NT2/D1 (cell line): ENCODE results near the gene SNAPC4.
A peak's percentile ranks its signal among the peaks of the same experiment; 100 is the strongest.
"Not testable (repeated sequence)": the region's sequence is repeated elsewhere in the genome, so short reads cannot be mapped to it uniquely, and the experiment has no call there.

Experiments used
- DNase-seq: peaks from one replicate; pipeline ENCODE4 v3.0.0-alpha.2; 2011; ENCODE audit warnings: low read depth, low spot score
- H3K27me3 ChIP-seq: 2 replicates; pipeline ENCODE4 v1.6.0; 2011; ENCODE audit warnings: mild to moderate bottlenecking; ENCODE audit not compliant: insufficient read length, insufficient read depth
- H3K36me3 ChIP-seq: 2 replicates; pipeline ENCODE4 v1.6.1; 2011; ENCODE audit warnings: mild to moderate bottlenecking, low read length, mixed read lengths; ENCODE audit not compliant: insufficient read depth, insufficient read length
- H3K4me1 ChIP-seq: 2 replicates; pipeline ENCODE4 v1.5.1; 2011; ENCODE audit not compliant: insufficient read depth, insufficient read length
- H3K4me3 ChIP-seq: 2 replicates; pipeline ENCODE4 v1.5.1; 2011; ENCODE audit warnings: low read depth; ENCODE audit not compliant: insufficient read length
- H3K9ac ChIP-seq: 2 replicates; pipeline ENCODE4 v1.6.0; 2011; ENCODE audit warnings: low read depth; ENCODE audit not compliant: insufficient read length
- H3K9me3 ChIP-seq: 2 replicates; pipeline ENCODE4 v1.5.1; 2011; ENCODE audit warnings: mild to moderate bottlenecking, low read length; ENCODE audit not compliant: insufficient read depth
- SUZ12 ChIP-seq: IDR thresholded peaks from 2 replicates; pipeline ENCODE4 v1.6.1; 2011; ENCODE audit not compliant: insufficient read length, insufficient read depth; ENCODE audit errors: extremely low read depth
- YY1 ChIP-seq: IDR thresholded peaks from 2 replicates; pipeline ENCODE4 v1.6.1; 2011; ENCODE audit not compliant: insufficient read length, insufficient read depth
- ZNF274 ChIP-seq: IDR thresholded peaks from 2 replicates; pipeline ENCODE4 v1.6.1; 2011; ENCODE audit warnings: mild to moderate bottlenecking, low read depth, low read length

The SNAPC4 gene

DNA sequence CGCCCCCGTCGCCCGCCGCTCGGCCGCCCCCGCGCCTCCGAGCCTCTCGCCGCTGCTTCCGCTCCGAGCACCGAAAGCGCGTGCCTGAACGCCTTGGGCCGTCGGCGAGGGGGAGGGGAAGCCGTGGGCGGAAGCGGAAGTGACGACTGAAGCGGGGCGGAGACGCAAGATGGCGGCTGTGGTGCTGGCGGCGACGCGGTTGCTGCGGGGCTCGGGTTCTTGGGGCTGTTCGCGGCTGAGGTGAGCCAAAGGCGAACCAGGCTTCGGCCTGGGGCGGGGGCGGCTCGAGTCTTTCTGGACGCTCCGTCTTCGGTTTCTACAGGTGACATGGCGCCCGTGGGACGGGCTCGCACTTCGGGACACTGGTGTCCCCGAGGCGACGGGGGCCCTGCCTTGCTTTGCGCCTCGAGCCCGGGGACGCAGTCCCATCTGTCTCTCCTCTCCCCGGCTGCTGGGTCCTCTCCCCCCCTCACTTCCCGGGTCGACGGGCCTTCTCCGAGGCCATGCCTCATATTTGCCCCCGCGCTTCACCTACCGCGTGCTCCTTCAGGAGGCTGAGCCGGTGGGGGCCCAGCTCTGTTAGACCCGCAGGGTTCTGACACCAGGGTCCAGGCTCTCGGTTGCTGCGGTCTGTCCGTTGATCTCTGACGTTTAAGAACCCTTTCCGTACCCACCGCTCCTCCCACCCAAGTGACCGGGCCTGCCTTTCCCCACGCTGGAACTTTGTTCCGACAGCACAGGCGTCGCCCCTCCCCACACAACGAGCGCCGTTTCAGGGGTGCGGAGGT, 10.7 kb upstream of the SNAPC4 start, which contains the start of the genes ENTR1 and PMPCA:
ENTR1 (minus strand) TSS at position 115 of the 788 bp plus-strand sequence. CDS start 217 bp downstream, outside the sequence.
PMPCA (plus strand) TSS at position 159 of the 788 bp plus-strand sequence; CDS start at position 170, 11 bp downstream.
- Histone ChIP-seq H3K4me3 (peak within 1 kb of the TSS; percentile 99), H3K27me3 (no peaks in the 10 kb centered on the region), H3K9me3 (no peaks in the 10 kb centered on the region), H3K4me1 (peaks cover 15% of the 10 kb centered on the region), H3K36me3 (peaks cover 79% of the 10 kb centered on the region), H3K9ac (peak within 1 kb of the TSS; percentile 99)
- TF ChIP-seq SUZ12 (no peak), YY1 (peak; percentile 91), ZNF274 (no peak)
- peak; percentile 85 for DNase-seq

DNA sequence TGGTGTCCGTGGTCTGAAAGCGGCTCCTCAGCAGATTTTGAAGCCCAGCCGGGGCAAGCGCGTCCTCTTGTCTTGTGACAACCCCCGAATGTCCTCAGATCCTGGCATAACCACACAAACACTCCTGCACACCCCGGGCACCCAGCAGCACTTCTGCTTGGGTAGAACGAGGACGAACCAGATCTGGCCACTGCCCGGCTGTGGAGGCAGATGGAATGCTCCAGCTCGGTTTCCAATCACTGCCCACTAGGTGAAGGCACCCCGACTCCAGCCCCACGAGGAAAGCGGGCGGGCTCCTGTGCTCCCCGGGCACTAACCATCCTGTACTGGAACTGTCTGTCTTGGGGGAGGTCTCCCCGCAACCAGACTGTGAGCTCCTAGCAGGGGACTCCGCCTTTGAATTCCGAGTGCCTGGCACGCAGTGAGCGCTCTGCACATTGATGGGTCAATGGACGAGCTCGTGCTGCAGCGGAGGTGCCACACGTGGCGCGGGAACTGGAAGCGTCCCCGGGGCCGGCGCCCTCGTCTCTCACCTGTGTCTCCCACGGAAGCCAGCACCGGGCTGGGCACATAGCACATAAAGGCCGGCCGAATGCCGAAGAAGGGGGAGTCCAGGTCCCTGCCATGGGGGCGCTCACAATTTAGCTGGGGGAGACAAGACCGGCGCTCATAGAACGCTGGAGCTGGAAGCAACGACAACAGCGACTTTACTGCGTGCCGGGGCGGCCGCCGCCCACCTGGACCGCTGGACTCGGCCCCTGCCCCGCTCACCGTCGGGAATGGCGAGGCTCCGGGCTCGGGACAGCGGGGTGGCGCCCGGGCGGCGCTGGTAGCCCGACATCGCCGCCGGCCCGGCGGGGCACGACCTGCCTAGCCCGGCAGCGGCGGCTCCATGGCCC, 9.8 kb upstream of the SNAPC4 start:
- Histone ChIP-seq H3K9ac (peak overlapping the region; percentile 98), H3K4me3 (peak overlapping the region; percentile 99), H3K9me3 (no peaks in the 10 kb centered on the region), H3K4me1 (peaks cover 15% of the 10 kb centered on the region), H3K27me3 (no peaks in the 10 kb centered on the region), H3K36me3 (peaks cover 81% of the 10 kb centered on the region)
- no peak for TF ChIP-seq ZNF274
- TF ChIP-seq YY1 = no peak
- no peak for TF ChIP-seq SUZ12
- DNase-seq = no peak

DNA sequence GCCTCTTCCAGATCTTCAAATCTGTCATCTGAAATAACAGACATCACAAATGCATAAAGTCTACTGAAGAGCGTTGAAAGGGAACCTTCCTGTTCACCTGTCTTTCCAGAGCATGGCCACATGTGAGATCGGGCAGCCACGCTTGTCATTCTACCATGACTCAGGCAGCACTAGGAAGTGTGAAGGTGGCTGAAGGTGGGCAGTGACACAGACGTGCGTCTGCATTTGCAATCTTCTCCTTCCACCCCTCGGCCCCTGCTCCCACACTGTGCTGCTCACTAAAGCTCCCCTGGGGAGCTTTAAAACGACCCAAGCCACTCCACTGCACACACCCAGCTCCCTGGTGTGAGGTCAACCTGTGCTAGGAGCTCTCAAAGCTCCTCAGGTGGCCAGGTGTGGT, 7.9 kb upstream of the SNAPC4 start:
- peaks cover 15% of the 10 kb centered on the region for H3K4me1 ChIP-seq
- no peak overlapping the region for H3K4me3 ChIP-seq
- DNase-seq = no peak
- H3K9me3 ChIP-seq = no peaks in the 10 kb centered on the region
- TF ChIP-seq ZNF274 = no peak
- no peak for TF ChIP-seq SUZ12
- TF ChIP-seq YY1 = no peak
- H3K9ac ChIP-seq = no peak overlapping the region
- H3K27me3 ChIP-seq = no peaks in the 10 kb centered on the region
- H3K36me3 ChIP-seq = peaks cover 78% of the 10 kb centered on the region

DNA sequence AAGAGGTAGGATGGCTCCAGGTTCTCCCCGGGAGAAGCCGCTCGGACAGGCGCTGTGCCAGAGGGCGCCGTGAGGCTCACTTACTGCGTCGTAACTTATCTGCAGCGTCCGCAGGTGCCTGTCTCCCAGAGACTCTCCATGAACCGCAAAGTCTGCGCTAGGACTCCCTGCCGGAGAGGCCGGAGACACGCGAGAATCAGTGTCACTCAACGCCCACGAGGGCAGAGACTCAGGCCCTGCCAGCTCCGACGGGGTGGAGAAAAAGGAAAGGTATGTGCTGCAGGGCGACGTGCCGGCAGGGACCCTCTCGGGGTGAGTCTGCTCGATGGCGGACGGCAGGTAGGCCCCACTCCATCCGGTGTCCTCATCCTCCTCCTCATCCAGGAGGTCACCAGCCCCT, 7.1 kb upstream of the SNAPC4 start:
- H3K4me1 ChIP-seq = peaks cover 12% of the 10 kb centered on the region
- peaks cover 75% of the 10 kb centered on the region for H3K36me3 ChIP-seq
- DNase-seq, H3K9ac ChIP-seq, H3K9me3 ChIP-seq, H3K4me3 ChIP-seq, H3K27me3 ChIP-seq: not testable (repeated sequence)

DNA sequence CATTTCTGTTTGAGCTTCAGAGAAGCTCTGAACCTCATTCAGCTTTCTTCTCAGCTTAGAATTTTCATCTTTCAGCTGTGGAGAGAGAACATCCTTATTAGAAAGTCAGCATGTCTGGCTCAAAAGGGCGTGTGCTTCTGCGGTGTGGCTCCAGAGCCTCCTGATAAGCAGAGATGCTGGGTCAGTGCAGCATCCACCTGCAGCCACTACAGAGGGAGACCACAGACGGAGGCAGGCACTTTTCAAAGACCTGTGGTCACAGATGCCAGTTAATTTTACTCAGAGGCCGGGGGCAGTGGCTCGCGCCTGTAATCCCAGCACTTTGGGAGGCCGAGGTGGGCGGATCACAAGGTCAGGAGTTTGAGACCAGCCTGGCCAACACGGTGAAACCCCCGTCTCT, 5.9 kb upstream of the SNAPC4 start:
- H3K9ac ChIP-seq, H3K4me1 ChIP-seq, H3K27me3 ChIP-seq, DNase-seq, H3K4me3 ChIP-seq, H3K9me3 ChIP-seq: not testable (repeated sequence)
- peaks cover 78% of the 10 kb centered on the region for H3K36me3 ChIP-seq

DNA sequence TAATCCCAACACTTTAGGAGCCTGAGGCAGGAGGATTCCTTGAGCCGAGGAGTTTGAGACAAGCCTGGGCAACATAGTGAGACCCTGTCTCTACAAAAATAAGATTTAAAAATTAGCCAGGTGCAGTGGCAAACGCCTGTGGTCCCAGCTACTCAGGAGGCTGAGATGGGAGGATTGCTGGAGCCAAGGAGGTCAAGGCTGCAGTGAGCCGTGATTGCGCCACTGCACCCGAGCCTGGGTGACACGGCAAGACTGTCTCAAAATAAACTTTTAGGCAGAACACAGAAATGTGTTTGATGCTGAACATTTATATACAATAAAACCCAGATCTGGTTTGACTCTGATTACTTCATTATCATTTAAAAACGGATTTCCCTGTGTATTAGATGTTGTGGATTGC, 5.5 kb upstream of the SNAPC4 start:
- Histone ChIP-seq H3K4me1 (peaks cover 9% of the 10 kb centered on the region), H3K4me3 (no peak overlapping the region), H3K36me3 (peaks cover 82% of the 10 kb centered on the region), H3K9me3 (no peaks in the 10 kb centered on the region), H3K9ac (no peak overlapping the region), H3K27me3 (no peaks in the 10 kb centered on the region)
- DNase-seq = no peak
- TF ChIP-seq SUZ12 = no peak
- no peak for TF ChIP-seq ZNF274
- no peak for TF ChIP-seq YY1

DNA sequence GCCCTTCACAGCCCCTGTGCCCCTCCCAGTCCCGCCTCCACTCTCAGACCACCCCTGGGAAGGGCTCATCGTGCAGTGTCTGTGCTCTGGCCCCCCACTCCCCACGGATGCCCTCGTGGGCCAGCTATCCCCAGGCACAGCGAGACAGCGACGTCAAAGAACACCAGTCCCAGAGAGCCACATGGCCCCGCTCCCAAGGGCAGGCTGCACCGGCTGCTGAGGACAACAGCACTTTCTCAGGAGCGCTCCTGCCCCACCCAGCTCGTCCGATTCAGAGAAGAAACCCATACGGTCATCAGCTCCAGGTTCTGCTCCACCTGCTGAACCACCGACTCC, 4.8 kb upstream of the SNAPC4 start:
- DNase-seq = no peak

More for the DNA sequence above, 4.8 kb upstream of the SNAPC4 start:
- no peak for TF ChIP-seq YY1
- TF ChIP-seq SUZ12 = no peak
- TF ChIP-seq ZNF274 = no peak
- peaks cover 11% of the 10 kb centered on the region for H3K4me1 ChIP-seq
- H3K4me3 ChIP-seq = no peak overlapping the region
- no peaks in the 10 kb centered on the region for H3K27me3 ChIP-seq
- H3K9ac ChIP-seq = peak overlapping the region; percentile 17
- peaks cover 82% of the 10 kb centered on the region for H3K36me3 ChIP-seq
- no peaks in the 10 kb centered on the region for H3K9me3 ChIP-seq
